B cell (primary cell): Measurements from ENCODE around the gene TRPM4. TPM values are rescaled to one million over a fixed set of nuclear protein-coding genes. Genes with fewer than 3 reads are reported as not detected.
A peak's percentile ranks its signal among the peaks of the same experiment; 100 is the strongest.

Experiments used
- ATAC-seq: fragments of 200-7000 bp; cut with Tn5 transposase; one replicate; pipeline ENCODE4 v1.10.0; 2021; ENCODE audit warnings: low read depth, mild to moderate bottlenecking, moderate number of reproducible peaks, moderate library complexity
- CTCF ChIA-PET: fragments of 350-600 bp; sonication (Branson Sonifier 250); formaldehyde crosslinking; loops from one replicate; lab custom pipeline; 2021; ENCODE audit warnings: antibody characterized with exemption, inconsistent platforms; lab: Charles Lee
- POLR2A ChIA-PET: fragments of 350-600 bp; sonication (Branson Sonifier 250); formaldehyde crosslinking; loops from one replicate; lab custom pipeline; 2021; ENCODE audit warnings: antibody characterized with exemption; lab: Charles Lee
- DNase-seq: peaks from one replicate; pipeline ENCODE4 v3.0.0; 2013
- H2AFZ ChIP-seq: 2 replicates; pipeline ENCODE4 v1.6.1; 2012; ENCODE audit warnings: mild to moderate bottlenecking, low read depth, low read length; ENCODE audit not compliant: insufficient read depth, poor library complexity, severe bottlenecking
- H3K27ac ChIP-seq, 2 donors: 1 replicate in 1 of 2; 2 replicates in 1 of 2; pipeline ENCODE4 v1.5.1; 2012 to 2013; ENCODE audit warnings: low read length in 2 of 2, mild to moderate bottlenecking in 2 of 2, moderate library complexity in 1 of 2
- H3K27me3 ChIP-seq, 4 experiments: fragments of 200-600 bp in 1 of 4; sonication (generic) in 1 of 4; replicated peaks in 1 of 4; 1 replicate in 2 of 4; 2 replicates in 2 of 4; pipeline versions ENCODE4 v1.6.1 to v1.7.0; 2013 to 2016; ENCODE audit warnings: low read length in 3 of 4, mild to moderate bottlenecking in 2 of 4, mixed read lengths in 1 of 4, moderate library complexity in 1 of 4; ENCODE audit not compliant: insufficient read depth in 4 of 4, control insufficient read depth in 3 of 4; ENCODE audit errors: control extremely low read depth in 1 of 4
- H3K36me3 ChIP-seq, 2 experiments: replicated peaks in 1 of 2; 1 replicate in 1 of 2; 2 replicates in 1 of 2; pipeline versions ENCODE4 v1.6.1 to v1.7.1; 2013; ENCODE audit warnings: low read length in 1 of 2; ENCODE audit not compliant: insufficient read depth in 2 of 2, control insufficient read depth in 1 of 2; ENCODE audit errors: control extremely low read depth in 1 of 2, extremely low read depth in 1 of 2
- H3K4me1 ChIP-seq, 2 donors: fragments of 200-600 bp in 1 of 2; sonication (generic) in 1 of 2; 1 replicate in 1 of 2; 2 replicates in 1 of 2; pipeline versions ENCODE4 v1.5.1 to v1.6.1; 2013 to 2017; ENCODE audit warnings: low read length in 2 of 2; ENCODE audit not compliant: control insufficient read depth in 2 of 2, insufficient read depth in 2 of 2
- H3K4me2 ChIP-seq: replicated peaks from 2 replicates; pipeline ENCODE3; 2012; ENCODE audit warnings: mild to moderate bottlenecking, low read depth, low read length; ENCODE audit not compliant: poor library complexity, severe bottlenecking
- H3K4me3 ChIP-seq, 5 experiments: fragments of 200-600 bp in 1 of 5; sonication (generic) in 1 of 5; 1 replicate in 3 of 5; 2 replicates in 2 of 5; pipeline versions ENCODE4 v1.5.1 to v1.7.0; 2011 to 2016; ENCODE audit warnings: low read length in 4 of 5, mild to moderate bottlenecking in 4 of 5, low read depth in 2 of 5, control low read depth in 1 of 5, moderate library complexity in 1 of 5; ENCODE audit not compliant: insufficient read depth in 1 of 5; ENCODE audit errors: control extremely low read depth in 1 of 5, extremely low read depth in 1 of 5
- H3K79me2 ChIP-seq: fragments of 200-600 bp; sonication (generic); one replicate; pipeline ENCODE4 v1.6.0; 2016; ENCODE audit warnings: low read length; ENCODE audit not compliant: control insufficient read depth, insufficient read depth
- H3K9ac ChIP-seq: fragments of 200-600 bp; sonication (generic); 2 replicates; pipeline ENCODE4 v1.6.1; 2017; ENCODE audit warnings: mild to moderate bottlenecking, low read length, moderate library complexity
- H3K9me3 ChIP-seq, 3 donors: one replicate each; pipeline versions ENCODE4 v1.6.1 to v1.7.1; 2013; ENCODE audit warnings: low read length in 2 of 3; ENCODE audit not compliant: control insufficient read depth in 2 of 3, insufficient read depth in 1 of 3; ENCODE audit errors: control extremely low read depth in 1 of 3
- H4K20me1 ChIP-seq: 2 replicates; pipeline ENCODE4 v1.6.0; 2012; ENCODE audit warnings: mild to moderate bottlenecking, low read length; ENCODE audit not compliant: insufficient read depth, control insufficient read depth, poor library complexity, severe bottlenecking
- H3K27ac Mint-ChIP-seq: one replicate; pipeline ENCODE4 v1.8.0; 2021; ENCODE audit warnings: mixed read lengths
- H3K27me3 Mint-ChIP-seq: one replicate; pipeline ENCODE4 v1.8.0; 2021; ENCODE audit warnings: mixed read lengths
- H3K4me1 Mint-ChIP-seq: one replicate; pipeline ENCODE4 v1.8.0; 2021; ENCODE audit warnings: mixed read lengths
- H3K4me3 Mint-ChIP-seq: one replicate; pipeline ENCODE4 v1.8.0; 2021; ENCODE audit warnings: mixed read lengths
- H3K9me3 Mint-ChIP-seq: one replicate; pipeline ENCODE4 v1.8.0; 2022; ENCODE audit warnings: mixed read lengths; ENCODE audit not compliant: insufficient read depth
- CTCF ChIP-seq: fragments of 200-600 bp; IDR thresholded peaks from one replicate; pipeline ENCODE4 v1.8.0; 2022; ENCODE audit warnings: antibody characterized with exemption, mild to moderate bottlenecking
- EZH2 ChIP-seq: IDR thresholded peaks from 2 replicates; pipeline ENCODE4 v1.6.1; 2012; ENCODE audit warnings: borderline replicate concordance, low read depth, mild to moderate bottlenecking, moderate library complexity, low read length; ENCODE audit not compliant: insufficient read depth, poor library complexity, severe bottlenecking
- WGBS: methylation state at CpG from one replicate; pipeline ENCODE4 v1.1.5; 2013; ENCODE audit warnings: missing lambda C conversion rate; ENCODE audit not compliant: insufficient coverage; 5-methylcytosine and 5-hydroxymethylcytosine counted together
- intact Hi-C: fragments of 100-400 bp; cut with micrococcal nuclease; formaldehyde crosslinking; loops from one replicate; pipeline ENCODE4 v1.10.0; 2022
- polyA plus RNA-seq: library from polyadenylated mRNA; depleted of rRNA; stranded (reverse); fragments of >200 nt; gene quantifications from 2 replicates; pipeline ENCODE4 v1.2.3, GENCODE V29; 2012
- total RNA-seq, 2 donors: library from RNA; stranded (reverse); fragments of 120-200 nt in 1 of 2; gene quantifications; 1 replicate in 1 of 2; 2 replicates in 1 of 2; pipeline versions ENCODE4 v1.2.3 to v1.2.4, GENCODE V29; 2013 to 2022

TRPM4 gene
- total and polyA plus RNA-seq, 2 donors (not counting 1 experiment from before 2014, with no cell fraction given), result 0.24 TPM; not detected in 1

- Mint-ChIP-seq H3K9me3 (no peaks in the 10 kb centered on the region), H3K27ac (peak within 1 kb of the TSS; percentile 93), H3K4me3 (peak within 1 kb of the TSS; percentile 90), H3K27me3 (peaks cover 6% of the 10 kb centered on the region), H3K4me1 (peaks cover 38% of the 10 kb centered on the region)
- no peaks in the 10 kb centered on the region for H3K9me3 ChIP-seq
- POLR2A ChIA-PET, result interaction anchor here (0.6 to 1.5 kb wide), 3 partner anchors 8 to 605 kb away, joined by 3 to 9 read pairs (median 3); no protein-coding TSS in a partner anchor
- H3K9ac ChIP-seq, result peak within 1 kb of the TSS; percentile 85
- DNase-seq (peak; percentile 61), ATAC-seq (no peak)
- no peaks in the 10 kb centered on the region for H3K79me2 ChIP-seq
- no peaks in the 10 kb centered on the region for H4K20me1 ChIP-seq
- H3K4me2 ChIP-seq, result peak within 1 kb of the TSS; percentile 91
- intact Hi-C loops, result loop anchor here (1.0 to 10.0 kb wide), 6 partner anchors 9 to 698 kb away; partner anchors contain the start of genes DBP, GYS1, MED25 and PRMT1
- H3K4me3 ChIP-seq, result peak within 1 kb of the TSS; percentile 39 to 88 (median 62)
- peak within 1 kb of the TSS; percentile 93 to 95 for H3K27ac ChIP-seq
- CTCF ChIA-PET, result interaction anchor here (0.8 to 2.2 kb wide), 3 partner anchors 13 to 28 kb away, joined by 4 to 7 read pairs (median 4); no protein-coding TSS in a partner anchor
- peak within 1 kb of the TSS; percentile 88 for H2AFZ ChIP-seq
- TF ChIP-seq CTCF (no peak), EZH2 (peak; percentile 74)
- H3K4me1 ChIP-seq, result peaks cover 19 to 29% of the 10 kb centered on the region in 2 donors
- under 1% methylated on average over 80 of the region's 90 CpGs for WGBS
- H3K36me3 ChIP-seq, result no peaks in the 10 kb centered on the region
- peaks cover 0 to 11% (median 2%) of the 10 kb centered on the region in 4 experiments for H3K27me3 ChIP-seq
Measured at GRCh38 chr19:49119411-49120324, 37.9 kb upstream of the TRPM4 start, which contains the start of gene PPFIA3. TSS of gene PPFIA3 (plus strand) at chr19:49119544. CDS start at chr19:49127874, 8,330 bp downstream.
